Spleen (tissue), 11 donors: ENCODE results near the gene SEMA3F. TPM values are rescaled to one million over a fixed set of nuclear protein-coding genes. Genes with fewer than 3 reads are reported as not detected.
A peak's percentile ranks its signal among the peaks of the same experiment; 100 is the strongest.

ENCODE experiments used
- DNase-seq: peaks from one replicate; pipeline ENCODE4 v3.0.0-alpha.2; 2020
- H3K27ac ChIP-seq, 8 donors: fragments of 200-600 bp; sonication (generic) in 7 of 8; 1 replicate in 4 of 8; 2 replicates in 4 of 8; pipeline versions ENCODE4 v1.5.0 to v1.8.0; 2016 to 2021; ENCODE audit warnings: inconsistent platforms in 4 of 8, mild to moderate bottlenecking in 4 of 8, moderate library complexity in 1 of 8
- H3K27me3 ChIP-seq, 7 donors: fragments of 200-600 bp; sonication (generic) in 6 of 7; replicated peaks in 1 of 7; 1 replicate in 4 of 7; 2 replicates in 3 of 7; pipeline versions ENCODE4 v1.5.0 to v1.8.0; 2016 to 2021; ENCODE audit warnings: inconsistent platforms in 3 of 7, mild to moderate bottlenecking in 1 of 7
- H3K36me3 ChIP-seq, 6 donors: fragments of 200-600 bp; sonication (generic) in 5 of 6; 1 replicate in 4 of 6; 2 replicates in 2 of 6; pipeline versions ENCODE4 v1.5.0 to v1.8.0; 2016 to 2021; ENCODE audit warnings: inconsistent platforms in 2 of 6
- H3K4me1 ChIP-seq, 6 donors: fragments of 200-600 bp; sonication (generic) in 5 of 6; 1 replicate in 3 of 6; 2 replicates in 3 of 6; pipeline versions ENCODE4 v1.5.0 to v1.8.0; 2016 to 2021; ENCODE audit warnings: inconsistent platforms in 3 of 6
- H3K4me3 ChIP-seq, 8 donors: fragments of 200-600 bp; sonication (generic) in 7 of 8; 1 replicate in 4 of 8; 2 replicates in 4 of 8; pipeline versions ENCODE4 v1.5.0 to v1.8.0; 2016 to 2021; ENCODE audit warnings: inconsistent platforms in 4 of 8, mild to moderate bottlenecking in 4 of 8, moderate library complexity in 2 of 8
- H3K9me3 ChIP-seq, 8 donors: fragments of 200-600 bp; sonication (generic) in 7 of 8; 1 replicate in 4 of 8; 2 replicates in 4 of 8; pipeline versions ENCODE4 v1.5.0 to v1.8.0; 2016 to 2021; ENCODE audit warnings: inconsistent platforms in 4 of 8
- POLR2A ChIP-seq, 3 donors: fragments of 450-650 bp; IDR thresholded peaks; one replicate each; pipeline ENCODE4 v1.5.1; 2017; ENCODE audit warnings: antibody characterized with exemption in 3 of 3, mild to moderate bottlenecking in 1 of 3
- POLR2AphosphoS5 ChIP-seq, 3 donors: sonication (generic); formaldehyde crosslinking; IDR thresholded peaks; one replicate each; pipeline ENCODE4 v1.5.1; 2017; ENCODE audit warnings: antibody characterized with exemption in 3 of 3
- WGBS, 5 donors: extraction: QIAGEN DNeasy Blood & Tissue Kit in 3 of 5; methylation state at CpG; one replicate each; pipeline versions ENCODE4 v1.1.5 to v1.1.7; 2013 to 2018; 5-methylcytosine and 5-hydroxymethylcytosine counted together
- intact Hi-C: fragments of 100-400 bp; cut with DNase I; formaldehyde crosslinking; loops from one replicate; pipeline ENCODE4 v1.15.0; 2023; ENCODE audit warnings: low total_unique reads
- polyA plus RNA-seq, 3 donors: library from polyadenylated mRNA; stranded (reverse); fragments of 200-250 nt; gene quantifications; one replicate each; pipeline ENCODE4 v1.2.1, GENCODE V29; 2013
- total RNA-seq, 7 donors: library from RNA; depleted of rRNA in 3 of 7; stranded (reverse); fragments of >200 nt in 3 of 7; fragmentation: NEBNext Ultra II Directional in 4 of 7; extraction: Animal tissue kit (Norgen Biotek cat#: 25700) in 4 of 7; gene quantifications; one replicate each; pipeline versions ENCODE4 v1.1.0 to v1.2.1, GENCODE V29; 2016 to 2021
- TF ChIP-seq, protein P1 (sequence below), 11 experiments: fragments of 200-600 bp in 7 of 11; fragments of 450-650 bp in 4 of 11; sonication (generic) in 4 of 11; IDR thresholded peaks in 8 of 11; conservative IDR thresholded peaks in 3 of 11; 1 replicate in 7 of 11; 2 replicates in 4 of 11; pipeline versions ENCODE4 v1.4.0 to v1.8.0; 2016 to 2021; ENCODE audit warnings: antibody characterized with exemption in 11 of 11, inconsistent platforms in 4 of 11, mild to moderate bottlenecking in 1 of 11
- donor health status: healthy with polysubstance abuse.
- donor health status: DM: no; HTN: no; CAD: no; lungs with moderate emphysema.
- donor health status: DM: no; HTN: no; CAD: no.
- donor health status: Bipolar disorder and iron deficiency.
- donor health status: healthy.
- donor health status: DM: no; HTN: no; CAD: no.
- donor health status: DM: yes; HTN: yes; CAD: no.

Gene SEMA3F
- total and polyA plus RNA-seq, 10 donors, result 16.9 to 205 (median 77.9) TPM

DNA sequence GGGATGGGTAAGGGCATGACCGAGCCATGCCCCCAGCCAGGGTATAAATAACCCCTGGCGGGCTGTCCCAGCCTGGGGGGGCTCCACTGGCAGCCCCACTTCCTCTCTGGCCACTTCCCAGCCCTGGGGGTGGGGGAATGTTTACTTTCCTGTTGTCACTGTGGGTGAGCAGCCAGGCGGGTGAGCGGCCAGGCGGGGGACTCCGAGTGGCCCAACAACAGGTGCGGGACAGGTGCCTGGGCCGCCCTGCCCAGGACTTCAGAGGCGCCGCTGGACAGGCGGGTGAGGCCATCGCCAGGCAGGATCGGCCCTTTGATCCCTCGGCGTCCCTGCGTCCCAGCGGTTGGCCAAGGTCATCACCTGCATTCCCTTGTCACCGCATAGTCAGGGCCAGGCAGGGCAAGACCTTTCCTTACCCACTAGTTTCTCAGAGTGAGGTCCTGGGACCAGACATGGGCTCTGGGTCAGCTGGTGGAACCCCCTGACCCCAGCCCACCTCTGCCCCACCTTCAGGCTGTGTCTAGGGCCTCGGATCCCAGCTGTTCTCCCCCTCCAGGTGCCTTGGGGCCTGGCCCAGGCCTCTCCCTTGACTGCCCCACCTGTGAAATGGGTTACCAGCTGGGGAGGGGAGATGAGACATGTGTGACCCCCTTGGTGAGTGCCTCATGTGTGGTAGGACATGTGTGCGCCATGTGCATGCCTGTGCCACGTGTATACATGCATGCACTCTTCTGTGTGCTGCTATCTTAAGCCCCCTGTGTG lies 16.6 kb downstream of the SEMA3F start:
- 64 to 89% (median 78%) methylated on average over 7 to 21 of the region's 21 CpGs for WGBS, 5 donors
- TF ChIP-seq POLR2AphosphoS5 (IDR thresholded peaks at IDR 0.05) (no peak), POLR2A (IDR thresholded peaks at IDR 0.05) (no peak)
- TF ChIP-seq, protein P1, sequence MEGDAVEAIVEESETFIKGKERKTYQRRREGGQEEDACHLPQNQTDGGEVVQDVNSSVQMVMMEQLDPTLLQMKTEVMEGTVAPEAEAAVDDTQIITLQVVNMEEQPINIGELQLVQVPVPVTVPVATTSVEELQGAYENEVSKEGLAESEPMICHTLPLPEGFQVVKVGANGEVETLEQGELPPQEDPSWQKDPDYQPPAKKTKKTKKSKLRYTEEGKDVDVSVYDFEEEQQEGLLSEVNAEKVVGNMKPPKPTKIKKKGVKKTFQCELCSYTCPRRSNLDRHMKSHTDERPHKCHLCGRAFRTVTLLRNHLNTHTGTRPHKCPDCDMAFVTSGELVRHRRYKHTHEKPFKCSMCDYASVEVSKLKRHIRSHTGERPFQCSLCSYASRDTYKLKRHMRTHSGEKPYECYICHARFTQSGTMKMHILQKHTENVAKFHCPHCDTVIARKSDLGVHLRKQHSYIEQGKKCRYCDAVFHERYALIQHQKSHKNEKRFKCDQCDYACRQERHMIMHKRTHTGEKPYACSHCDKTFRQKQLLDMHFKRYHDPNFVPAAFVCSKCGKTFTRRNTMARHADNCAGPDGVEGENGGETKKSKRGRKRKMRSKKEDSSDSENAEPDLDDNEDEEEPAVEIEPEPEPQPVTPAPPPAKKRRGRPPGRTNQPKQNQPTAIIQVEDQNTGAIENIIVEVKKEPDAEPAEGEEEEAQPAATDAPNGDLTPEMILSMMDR (IDR thresholded peaks at IDR 0.05 in 8 of 11, conservative IDR thresholded peaks at IDR 0.05 in 3 of 11), result no peak
- Histone ChIP-seq H3K4me3 (peak overlapping the region in 1 of 8 donors; percentile 1), H3K9me3 (no peaks in the 10 kb centered on the region), H3K27ac (peak overlapping the region; percentile 35 to 82 (median 74)), H3K27me3 (no peaks in the 10 kb centered on the region), H3K4me1 (peaks cover 14 to 100% (median 67%) of the 10 kb centered on the region in 6 donors), H3K36me3 (peaks cover 0 to 29% (median 2%) of the 10 kb centered on the region in 6 donors)
- no peak for DNase-seq
- intact Hi-C loops, result no loop called here

DNA sequence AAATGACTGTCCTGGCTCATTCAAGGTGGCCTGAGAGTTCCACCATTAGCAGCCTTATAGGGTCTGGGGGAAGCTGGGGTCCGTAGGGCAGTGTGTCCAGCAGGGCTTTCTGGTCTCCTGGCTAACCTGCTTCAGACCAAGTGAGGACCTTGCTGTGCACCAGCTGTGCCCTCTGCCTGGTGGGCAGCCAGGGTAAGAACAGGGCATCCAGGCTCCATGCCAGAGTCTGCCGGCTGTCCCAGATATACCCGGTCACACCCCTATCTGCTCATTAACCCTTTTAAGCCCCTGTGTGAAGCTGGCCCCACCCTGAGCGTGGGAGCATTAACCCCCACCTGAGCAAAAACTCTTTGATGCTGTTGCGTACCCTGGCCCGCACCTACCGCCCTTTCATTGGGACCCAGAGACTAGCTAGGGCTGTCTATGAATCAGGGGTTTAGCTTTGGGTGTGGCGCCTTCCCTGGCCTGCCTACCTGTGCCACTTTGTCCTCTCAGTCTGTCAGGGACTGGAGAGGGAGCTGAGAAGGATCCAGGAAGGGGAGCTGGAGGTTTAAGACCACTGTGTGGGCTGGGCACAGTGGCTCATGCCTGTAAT lies 17.6 kb downstream of the SEMA3F start:
- H3K4me1 ChIP-seq, result peaks cover 14 to 100% (median 69%) of the 10 kb centered on the region in 6 donors
- H3K27ac ChIP-seq, result peak overlapping the region in 6 of 8 donors; percentile 38 to 82 (median 76)
- WGBS, 5 donors, result 74 to 80% (median 76%) methylated on average over 8 of the region's 8 CpGs
- no peak overlapping the region for H3K4me3 ChIP-seq
- DNase-seq, result no peak
- H3K27me3 ChIP-seq, result no peaks in the 10 kb centered on the region
- intact Hi-C loops, result no loop called here
- H3K9me3 ChIP-seq, result no peaks in the 10 kb centered on the region
- H3K36me3 ChIP-seq, result peaks cover 0 to 31% (median 2%) of the 10 kb centered on the region in 6 donors
- TF ChIP-seq POLR2AphosphoS5 (IDR thresholded peaks at IDR 0.05) (peak in 1 of 3 donors; percentile 30), POLR2A (IDR thresholded peaks at IDR 0.05) (no peak)
- TF ChIP-seq, protein P1 (IDR thresholded peaks at IDR 0.05 in 8 of 11, conservative IDR thresholded peaks at IDR 0.05 in 3 of 11), result no peak

DNA sequence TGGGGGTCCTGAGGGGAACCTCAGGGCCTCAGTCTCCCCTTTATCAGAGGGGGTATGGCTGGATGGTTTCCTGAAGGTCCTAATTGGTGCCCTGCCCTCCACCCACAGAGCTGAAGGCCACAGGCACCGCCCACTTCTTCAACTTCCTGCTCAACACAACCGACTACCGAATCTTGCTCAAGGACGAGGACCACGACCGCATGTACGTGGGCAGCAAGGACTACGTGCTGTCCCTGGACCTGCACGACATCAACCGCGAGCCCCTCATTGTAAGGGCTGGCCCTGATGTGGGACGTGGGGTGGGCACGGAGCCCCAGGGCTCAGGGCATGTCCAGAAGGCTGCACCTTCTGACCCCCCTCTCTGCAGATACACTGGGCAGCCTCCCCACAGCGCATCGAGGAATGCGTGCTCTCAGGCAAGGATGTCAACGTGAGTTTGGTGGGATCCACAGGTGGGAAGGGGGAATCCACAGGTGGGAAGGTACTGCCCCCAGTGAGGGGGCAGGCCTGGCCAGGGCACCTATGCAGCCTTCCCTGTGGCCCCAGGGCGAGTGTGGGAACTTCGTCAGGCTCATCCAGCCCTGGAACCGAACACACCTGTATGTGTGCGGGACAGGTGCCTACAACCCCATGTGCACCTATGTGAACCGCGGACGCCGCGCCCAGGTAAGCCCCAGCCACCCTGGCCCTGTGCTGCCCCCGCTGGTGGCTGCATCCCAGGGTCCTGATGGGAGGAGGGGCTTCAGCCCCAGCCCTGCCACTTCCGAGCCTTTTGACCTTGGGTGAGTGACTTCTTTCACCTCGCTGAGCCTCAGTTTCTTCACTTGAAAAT lies 18.8 kb downstream of the SEMA3F start:
- TF ChIP-seq POLR2AphosphoS5 (IDR thresholded peaks at IDR 0.05), result peak; percentile 58 to 70 (median 68)
- TF ChIP-seq, protein P1 (IDR thresholded peaks at IDR 0.05 in 8 of 11, conservative IDR thresholded peaks at IDR 0.05 in 3 of 11), result no peak
- Histone ChIP-seq H3K36me3 (peaks cover 0 to 31% (median 2%) of the 10 kb centered on the region in 6 donors), H3K27ac (peak overlapping the region in 6 of 8 donors; percentile 38 to 82 (median 74)), H3K27me3 (no peaks in the 10 kb centered on the region), H3K4me3 (peak overlapping the region in 1 of 8 donors; percentile 17), H3K9me3 (no peaks in the 10 kb centered on the region), H3K4me1 (peaks cover 11 to 91% (median 62%) of the 10 kb centered on the region in 6 donors)
- no peak for DNase-seq
- intact Hi-C loops, result no loop called here
- WGBS, 5 donors, result 56 to 78% (median 65%) methylated on average over 18 to 29 of the region's 29 CpGs
